GM19463 (cell line): ENCODE data around the gene LGALS9C.
"Not testable (repeated sequence)": the region's sequence is repeated elsewhere in the genome, so short reads cannot be mapped to it uniquely, and the experiment has no call there.

ENCODE experiments used
- ATAC-seq: cut with Tn5 transposase; IDR thresholded peaks from one replicate; pipeline ENCODE4 v1.9.1; 2021; ENCODE audit warnings: mild to moderate bottlenecking, moderate library complexity; ENCODE audit not compliant: unreplicated experiment

The LGALS9C gene

DNA sequence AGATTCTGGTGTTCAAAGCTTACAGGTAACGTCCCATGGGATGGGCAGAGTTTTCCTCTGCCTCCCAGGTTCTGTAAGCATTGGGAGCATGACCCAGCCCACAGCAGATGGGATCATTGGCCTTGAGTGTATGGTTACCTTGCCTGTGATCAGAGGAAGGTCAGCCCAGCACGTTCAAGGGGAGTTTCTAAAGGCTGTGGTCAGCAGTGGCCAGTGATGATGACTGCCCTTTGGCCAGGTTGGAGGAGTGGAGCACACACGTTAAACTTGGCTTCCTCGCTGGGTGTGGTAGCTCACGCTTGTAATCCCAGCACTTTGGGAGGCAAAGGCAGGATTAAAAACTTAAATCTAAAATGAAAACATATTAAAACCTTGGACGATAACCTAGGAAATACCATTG is 51.8 kb downstream of the LGALS9C start:
- not testable (repeated sequence) for ATAC-seq

DNA sequence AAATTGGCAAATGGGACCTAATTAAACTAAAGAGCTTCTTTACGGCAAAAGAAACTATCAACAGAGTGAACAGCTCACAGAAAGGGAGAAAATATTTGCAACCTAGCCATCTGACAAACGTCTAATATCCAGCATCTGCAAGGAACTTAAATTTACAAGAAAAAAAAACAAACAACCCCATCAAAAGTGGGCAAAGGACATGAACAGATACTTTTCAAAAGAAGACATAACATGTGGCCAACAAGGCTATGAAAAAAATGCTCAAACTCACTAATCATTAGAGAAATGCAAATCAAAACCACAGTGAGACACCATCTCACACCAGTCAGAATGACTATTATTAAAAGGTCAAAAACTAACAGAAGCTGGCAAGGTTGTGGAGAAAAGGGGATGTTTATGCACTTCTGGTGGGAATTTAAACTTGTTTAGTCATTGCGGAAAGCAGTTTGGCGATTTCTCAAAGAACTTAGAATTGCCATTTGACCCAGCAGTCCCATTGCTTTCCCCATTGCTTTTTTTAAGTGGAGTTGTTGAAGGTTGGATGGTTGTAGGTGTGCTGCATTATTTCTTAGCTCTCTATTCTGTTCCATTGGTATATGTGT is 52.4 kb downstream of the LGALS9C start:
- not testable (repeated sequence) for ATAC-seq

DNA sequence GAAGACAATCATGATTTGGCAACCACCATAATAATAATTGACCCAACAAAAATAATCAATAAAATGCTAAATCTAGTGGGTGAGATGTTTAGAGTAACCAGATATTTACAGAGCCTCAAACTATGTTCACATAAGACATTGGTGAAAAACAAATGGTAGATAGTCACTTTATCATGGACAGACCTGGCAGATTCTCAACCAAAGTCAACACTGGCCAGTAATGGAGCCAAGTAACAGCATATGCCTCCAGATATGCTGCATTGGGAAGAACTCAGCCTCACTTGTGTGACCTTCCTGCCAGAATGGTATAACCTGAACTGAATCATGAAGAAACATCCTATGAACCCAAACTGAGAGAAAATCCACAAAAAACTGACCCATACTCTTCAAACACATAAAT is 53.8 kb downstream of the LGALS9C start:
- ATAC-seq, result not testable (repeated sequence)

DNA sequence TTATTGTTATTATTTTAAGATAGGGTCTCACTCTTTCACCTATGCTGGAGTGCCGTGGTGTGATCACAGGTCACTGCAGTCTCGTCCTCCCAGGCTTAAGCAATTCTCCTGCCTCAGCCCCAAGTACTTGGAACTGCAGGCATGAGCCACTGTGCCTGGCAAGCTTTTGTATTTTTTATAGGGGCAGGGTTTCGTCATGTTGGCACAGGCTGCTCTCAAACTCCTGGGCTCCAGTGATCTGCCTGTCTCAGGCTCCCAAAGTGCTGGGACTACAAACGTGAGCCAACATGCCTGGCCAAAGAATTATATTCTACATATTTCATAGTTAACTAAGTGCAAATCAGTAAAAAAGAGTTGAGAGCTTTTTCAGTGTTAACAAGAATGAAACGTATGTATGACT is 65.6 kb downstream of the LGALS9C start:
- not testable (repeated sequence) for ATAC-seq

DNA sequence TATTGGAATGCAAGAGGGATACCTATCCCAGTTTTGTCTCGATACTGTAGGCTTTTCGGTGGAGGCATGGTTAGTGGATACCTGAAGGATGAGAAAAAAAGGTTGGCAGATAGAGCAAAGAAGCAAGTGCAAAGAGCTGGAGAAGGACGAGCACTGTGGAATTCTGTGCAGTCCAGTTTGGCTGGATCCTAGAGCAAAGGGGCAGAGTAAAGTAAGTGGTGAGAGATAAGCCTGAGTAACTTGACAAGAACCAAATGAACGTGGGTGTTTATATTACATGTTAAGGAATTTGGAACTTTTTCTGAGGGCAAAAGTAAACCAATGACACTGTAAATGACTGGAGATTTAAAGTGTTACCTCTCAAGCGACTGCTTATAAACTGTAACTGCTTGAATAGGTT is 66.3 kb downstream of the LGALS9C start:
- ATAC-seq, result not testable (repeated sequence)
